GM08714 (cell line): ENCODE measurements around the gene PTPRZ1.

Experiments used
- H3K4me3 ChIP-seq: fragments of 200-500 bp; sonication (Bioruptor generic); 2 replicates; pipeline ENCODE4 v1.5.1; 2014; ENCODE audit warnings: mild to moderate bottlenecking, low read length, inconsistent platforms
- ZNF274 ChIP-seq: IDR thresholded peaks from 2 replicates; pipeline ENCODE4 v1.6.1; 2012; ENCODE audit warnings: mild to moderate bottlenecking, low read depth, low read length

PTPRZ1 gene

GRCh38 chr7:121872831-121873288 is at the start of gene PTPRZ1:
Gene PTPRZ1, plus strand, starts transcription at chr7:121873161. Its CDS starts 339 bp downstream, at chr7:121873500.
- peak within 1 kb of the TSS; percentile 52 for H3K4me3 ChIP-seq
- TF ChIP-seq ZNF274: no peak

- no peak for TF ChIP-seq ZNF274
- H3K4me3 ChIP-seq: no peak overlapping the region
These were observed 48.7 kb upstream of the PTPRZ1 start for GRCh38 chr7:121824276-121824675.

GRCh38 chr7:121831351-121831750 is 41.6 kb upstream of the PTPRZ1 start:
- TF ChIP-seq ZNF274: no peak
- no peak overlapping the region for H3K4me3 ChIP-seq

GRCh38 chr7:121831801-121832200 is 41.2 kb upstream of the PTPRZ1 start:
- no peak overlapping the region for H3K4me3 ChIP-seq
- TF ChIP-seq ZNF274: no peak

GRCh38 chr7:121832347-121832746 is 40.6 kb upstream of the PTPRZ1 start:
- H3K4me3 ChIP-seq: no peak overlapping the region
- TF ChIP-seq ZNF274: no peak

GRCh38 chr7:121833991-121834390 is 39.0 kb upstream of the PTPRZ1 start:
- no peak for TF ChIP-seq ZNF274
- H3K4me3 ChIP-seq: no peak overlapping the region

GRCh38 chr7:121837462-121837861 is 35.5 kb upstream of the PTPRZ1 start:
- no peak overlapping the region for H3K4me3 ChIP-seq
- no peak for TF ChIP-seq ZNF274

GRCh38 chr7:121847041-121847440 is 25.9 kb upstream of the PTPRZ1 start:
- TF ChIP-seq ZNF274: no peak
- H3K4me3 ChIP-seq: no peak overlapping the region

GRCh38 chr7:121853307-121853706 is 19.7 kb upstream of the PTPRZ1 start:
- H3K4me3 ChIP-seq: no peak overlapping the region
- TF ChIP-seq ZNF274: no peak

- no peak for TF ChIP-seq ZNF274
- H3K4me3 ChIP-seq: no peak overlapping the region
These were observed 12.0 kb upstream of the PTPRZ1 start for GRCh38 chr7:121860953-121861352.

GRCh38 chr7:121862591-121862990 is 10.4 kb upstream of the PTPRZ1 start:
- no peak for TF ChIP-seq ZNF274
- no peak overlapping the region for H3K4me3 ChIP-seq

- H3K4me3 ChIP-seq: no peak overlapping the region
- TF ChIP-seq ZNF274: no peak
These were observed 1.8 kb upstream of the PTPRZ1 start for GRCh38 chr7:121871188-121871587.

- H3K4me3 ChIP-seq: peak overlapping the region; percentile 52
- no peak for TF ChIP-seq ZNF274
These were observed 581 bp downstream of the PTPRZ1 start for GRCh38 chr7:121873289-121874194.

- TF ChIP-seq ZNF274: no peak
- no peak overlapping the region for H3K4me3 ChIP-seq
These were observed 1.3 kb downstream of the PTPRZ1 start for GRCh38 chr7:121874298-121874697.

GRCh38 chr7:121875203-121875602 is 2.2 kb downstream of the PTPRZ1 start:
- no peak for TF ChIP-seq ZNF274
- H3K4me3 ChIP-seq: no peak overlapping the region
